Measurements from ENCODE around the gene CLINT1. TPM values are rescaled to one million over a fixed set of nuclear protein-coding genes. Genes with fewer than 3 reads are reported as not detected.

Gene CLINT1
- total RNA-seq, 1 donor from 2014 or later, result 126 TPM

DNA sequence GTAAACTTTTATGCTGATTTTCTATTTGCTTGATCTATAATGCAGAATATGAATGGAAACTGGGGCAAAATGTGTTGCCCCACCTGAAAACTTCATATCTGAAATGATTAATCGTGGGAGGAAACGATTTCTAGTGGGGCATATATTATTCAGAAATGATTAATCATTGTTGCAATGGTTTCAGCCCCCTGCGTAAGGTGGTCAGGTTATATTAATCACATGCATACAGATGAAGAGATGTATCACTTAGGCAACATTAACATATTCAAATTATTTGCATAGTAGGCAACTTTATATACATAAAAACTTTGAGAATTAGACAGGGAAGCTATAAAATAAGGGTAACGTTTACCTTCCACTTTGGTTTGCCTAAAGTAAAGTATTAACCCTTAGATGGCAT is 65.6 kb downstream of the CLINT1 start:
- Histone ChIP-seq H3K9me3 (no peaks in the 10 kb centered on the region), H3K27ac (no peak overlapping the region), H3K27me3 (no peaks in the 10 kb centered on the region), H3K4me3 (no peak overlapping the region), H3K36me3 (peaks cover 0 to 26% of the 10 kb centered on the region in 2 donors), H3K4me1 (no peaks in the 10 kb centered on the region)
- intact Hi-C loops (cut with DNase I), result no loop called here
- DNase-seq (ENCODE audit: extremely low spot score in 2 of 2), result no peak
- TF ChIP-seq, protein P1, sequence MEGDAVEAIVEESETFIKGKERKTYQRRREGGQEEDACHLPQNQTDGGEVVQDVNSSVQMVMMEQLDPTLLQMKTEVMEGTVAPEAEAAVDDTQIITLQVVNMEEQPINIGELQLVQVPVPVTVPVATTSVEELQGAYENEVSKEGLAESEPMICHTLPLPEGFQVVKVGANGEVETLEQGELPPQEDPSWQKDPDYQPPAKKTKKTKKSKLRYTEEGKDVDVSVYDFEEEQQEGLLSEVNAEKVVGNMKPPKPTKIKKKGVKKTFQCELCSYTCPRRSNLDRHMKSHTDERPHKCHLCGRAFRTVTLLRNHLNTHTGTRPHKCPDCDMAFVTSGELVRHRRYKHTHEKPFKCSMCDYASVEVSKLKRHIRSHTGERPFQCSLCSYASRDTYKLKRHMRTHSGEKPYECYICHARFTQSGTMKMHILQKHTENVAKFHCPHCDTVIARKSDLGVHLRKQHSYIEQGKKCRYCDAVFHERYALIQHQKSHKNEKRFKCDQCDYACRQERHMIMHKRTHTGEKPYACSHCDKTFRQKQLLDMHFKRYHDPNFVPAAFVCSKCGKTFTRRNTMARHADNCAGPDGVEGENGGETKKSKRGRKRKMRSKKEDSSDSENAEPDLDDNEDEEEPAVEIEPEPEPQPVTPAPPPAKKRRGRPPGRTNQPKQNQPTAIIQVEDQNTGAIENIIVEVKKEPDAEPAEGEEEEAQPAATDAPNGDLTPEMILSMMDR (IDR thresholded peaks at IDR 0.05), result no peak
- no peak for TF ChIP-seq POLR2A (IDR thresholded peaks at IDR 0.05)
- no peak for TF ChIP-seq POLR2AphosphoS5 (IDR thresholded peaks at IDR 0.05; ENCODE audit: insufficient read depth in 1 of 2, low read depth in 1 of 2)

- TF ChIP-seq POLR2AphosphoS5 (IDR thresholded peaks at IDR 0.05; ENCODE audit: insufficient read depth in 1 of 2, low read depth in 1 of 2) (no peak), POLR2A (IDR thresholded peaks at IDR 0.05) (no peak)
- TF ChIP-seq, protein P1 (IDR thresholded peaks at IDR 0.05), result no peak
- H3K36me3 ChIP-seq, result peaks cover 0 to 16% of the 10 kb centered on the region in 2 donors
- intact Hi-C loops (cut with DNase I), result no loop called here
Measured at GRCh38 chr5:157785801-157786200, 73.1 kb downstream of the CLINT1 start.

GRCh38 chr5:157779221-157779620 is 79.7 kb downstream of the CLINT1 start:
- no peak overlapping the region for H3K27ac ChIP-seq
- intact Hi-C loops (cut with DNase I), result no loop called here
- no peaks in the 10 kb centered on the region for H3K27me3 ChIP-seq
- no peaks in the 10 kb centered on the region for H3K4me1 ChIP-seq
- DNase-seq (ENCODE audit: extremely low spot score in 2 of 2), result no peak
- no peak overlapping the region for H3K4me3 ChIP-seq
- no peaks in the 10 kb centered on the region for H3K9me3 ChIP-seq
- TF ChIP-seq POLR2A (IDR thresholded peaks at IDR 0.05) (no peak), POLR2AphosphoS5 (IDR thresholded peaks at IDR 0.05; ENCODE audit: insufficient read depth in 1 of 2, low read depth in 1 of 2) (no peak)
- TF ChIP-seq, protein P1 (IDR thresholded peaks at IDR 0.05), result no peak
- H3K36me3 ChIP-seq, result no peaks in the 10 kb centered on the region

More at GRCh38 chr5:157785801-157786200, 73.1 kb downstream of the CLINT1 start:
- Histone ChIP-seq H3K4me3 (no peak overlapping the region), H3K4me1 (no peaks in the 10 kb centered on the region), H3K27me3 (no peaks in the 10 kb centered on the region), H3K27ac (no peak overlapping the region), H3K9me3 (no peaks in the 10 kb centered on the region)
- DNase-seq (ENCODE audit: extremely low spot score in 2 of 2), result no peak

GRCh38 chr5:157778121-157778805 is 80.7 kb downstream of the CLINT1 start:
- no peaks in the 10 kb centered on the region for H3K36me3 ChIP-seq
- no peaks in the 10 kb centered on the region for H3K4me1 ChIP-seq
- no peak for DNase-seq (ENCODE audit: extremely low spot score in 2 of 2)
- H3K4me3 ChIP-seq, result no peak overlapping the region
- H3K27me3 ChIP-seq, result no peaks in the 10 kb centered on the region
- H3K27ac ChIP-seq, result no peak overlapping the region
- no peaks in the 10 kb centered on the region for H3K9me3 ChIP-seq
- TF ChIP-seq POLR2A (IDR thresholded peaks at IDR 0.05) (no peak), POLR2AphosphoS5 (IDR thresholded peaks at IDR 0.05; ENCODE audit: insufficient read depth in 1 of 2, low read depth in 1 of 2) (no peak)
- TF ChIP-seq, protein P1 (IDR thresholded peaks at IDR 0.05), result no peak
- intact Hi-C loops (cut with DNase I), result no loop called here

DNA sequence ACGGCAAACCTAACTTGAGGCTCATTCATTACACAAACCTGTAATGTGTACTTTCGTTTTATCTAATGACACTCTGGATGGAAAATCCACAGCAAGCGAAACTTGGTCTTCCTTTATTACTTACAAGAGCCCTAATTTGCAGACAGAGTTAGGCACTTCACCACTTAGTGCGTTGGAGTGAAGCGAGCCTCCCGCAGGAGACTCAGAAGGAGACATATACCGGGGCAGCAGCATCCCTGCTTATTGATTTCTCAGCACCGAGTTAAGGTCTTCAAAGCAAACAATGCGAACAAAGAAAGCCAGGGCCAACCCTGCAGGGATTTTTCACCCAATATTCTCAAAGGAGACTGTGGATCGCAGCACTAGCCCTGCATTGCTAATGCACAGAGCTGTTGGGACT is 86.8 kb downstream of the CLINT1 start:
- intact Hi-C loops (cut with DNase I), result no loop called here

More for the DNA sequence above, 86.8 kb downstream of the CLINT1 start:
- H3K4me1 ChIP-seq, result no peaks in the 10 kb centered on the region
- H3K36me3 ChIP-seq, result no peaks in the 10 kb centered on the region
- no peaks in the 10 kb centered on the region for H3K27me3 ChIP-seq
- H3K9me3 ChIP-seq, result no peaks in the 10 kb centered on the region
- no peak overlapping the region for H3K4me3 ChIP-seq
- TF ChIP-seq POLR2A (IDR thresholded peaks at IDR 0.05), result no peak
- H3K27ac ChIP-seq, result no peak overlapping the region
- DNase-seq (ENCODE audit: extremely low spot score in 2 of 2), result no peak
